GM12878 (cell line): ENCODE results near the gene MOGAT1. TPM values are rescaled to one million over a fixed set of nuclear protein-coding genes. Genes with fewer than 3 reads are reported as not detected.

Source experiments
- BACH1 ChIP-seq: fragments of 450-650 bp; IDR thresholded peaks from 2 replicates; pipeline ENCODE4 v1.6.1; 2017; ENCODE audit warnings: mild to moderate bottlenecking, borderline replicate concordance
- CBX3 ChIP-seq: fragments of 200-600 bp; sonication (generic); IDR thresholded peaks from 2 replicates; pipeline ENCODE4 v1.6.1; 2016; ENCODE audit warnings: low read depth, borderline replicate concordance
- CEBPB ChIP-seq, 2 experiments: fragments of 150-350 bp in 1 of 2; IDR thresholded peaks; 2 replicates each; pipeline ENCODE4 v1.6.1; 2012 to 2014; ENCODE audit warnings: low read depth in 2 of 2, low read length in 2 of 2, borderline replicate concordance in 1 of 2, inconsistent platforms in 1 of 2
- E2F8 ChIP-seq: fragments of 450-650 bp; IDR thresholded peaks from 2 replicates; pipeline ENCODE4 v1.6.1; 2018; ENCODE audit warnings: mild to moderate bottlenecking, low read depth, moderate library complexity; ENCODE audit not compliant: partially characterized antibody
- ETV6 ChIP-seq, 2 experiments: fragments of 450-650 bp in 1 of 2; IDR thresholded peaks in 1 of 2; conservative IDR thresholded peaks in 1 of 2; 2 replicates each; pipeline ENCODE4 v1.6.1; 2014; ENCODE audit warnings: antibody characterized with exemption in 1 of 2, borderline replicate concordance in 1 of 2, low read depth in 1 of 2, mild to moderate bottlenecking in 1 of 2, moderate library complexity in 1 of 2
- GATAD2B ChIP-seq: fragments of 450-650 bp; conservative IDR thresholded peaks from 2 replicates; pipeline ENCODE4 v1.6.1; 2017; ENCODE audit warnings: low read depth, mild to moderate bottlenecking, moderate library complexity
- KAT2A ChIP-seq: conservative IDR thresholded peaks from 2 replicates; pipeline ENCODE4 v1.6.1; 2011; ENCODE audit warnings: low read depth, low read length; ENCODE audit not compliant: control insufficient read depth
- MEF2A ChIP-seq: IDR thresholded peaks from 2 replicates; pipeline ENCODE4 v1.6.1; 2011; ENCODE audit warnings: low read depth, mild to moderate bottlenecking, low read length, moderate library complexity; ENCODE audit not compliant: insufficient read depth
- NRF1 ChIP-seq: conservative IDR thresholded peaks from 2 replicates; pipeline ENCODE4 v1.6.1; 2011; ENCODE audit warnings: mild to moderate bottlenecking, low read depth, low read length, improper control_type of control experiment
- STAT3 ChIP-seq: IDR thresholded peaks from 2 replicates; pipeline ENCODE4 v1.6.1; 2011; ENCODE audit warnings: low read depth, low read length, improper control_type of control experiment
- TAF1 ChIP-seq: IDR thresholded peaks from 2 replicates; pipeline ENCODE4 v1.6.1; 2011; ENCODE audit warnings: mild to moderate bottlenecking, low read depth, low read length, borderline replicate concordance
- polyA plus RNA-seq, 11 experiments: library from polyadenylated mRNA; depleted of rRNA in 4 of 11; unstranded in 6 of 11; stranded (reverse) in 5 of 11; fragments of >200 nt; fragmentation: Nextera tagmentation in 4 of 11; fragmentation: Illumina TruSeq in 1 of 11; extraction: Ambion mirVana in 4 of 11; extraction: Trizol in 1 of 11; gene quantifications; 1 replicate in 1 of 11; 2 replicates in 10 of 11; pipeline versions ENCODE4 v1.2.1 to v1.2.3, GENCODE V29; 2011 to 2016; ENCODE audit warnings: inconsistent platforms in 2 of 11, missing spikeins in 2 of 11, low read depth in 1 of 11
- total RNA-seq, 4 experiments: library from RNA; depleted of rRNA in 3 of 4; stranded (reverse); fragments of >200 nt in 3 of 4; fragmentation: Illumina TruSeq in 1 of 4; extraction: Trizol in 1 of 4; gene quantifications; 2 replicates each; pipeline versions ENCODE4 v1.2.1 to v1.2.3, GENCODE V29; 2013 to 2021
- TF ChIP-seq, protein P1 (sequence below): IDR thresholded peaks from 2 replicates; pipeline ENCODE4 v1.6.1; 2012; ENCODE audit warnings: improper control_type of control experiment, low read depth, low read length; ENCODE audit not compliant: insufficient replicate concordance
- TF ChIP-seq, protein P2 (sequence below): fragments of 450-650 bp; IDR thresholded peaks from 2 replicates; pipeline ENCODE4 v1.6.1; 2017; ENCODE audit warnings: mild to moderate bottlenecking, low read depth, inconsistent platforms; ENCODE audit not compliant: poor library complexity, severe bottlenecking
- TF ChIP-seq, protein P3 (sequence below): IDR thresholded peaks from 2 replicates; pipeline ENCODE4 v1.6.1; 2012; ENCODE audit warnings: low read depth, low read length, improper control_type of control experiment
- TF ChIP-seq, protein P4 (sequence below): IDR thresholded peaks from 2 replicates; pipeline ENCODE4 v1.6.1; 2012; ENCODE audit warnings: low read depth, low read length, improper control_type of control experiment

The MOGAT1 gene
- total and polyA plus RNA-seq, 10 of the 15 experiments (the other 5 are each of a cell fraction or from before 2014, with no cell fraction given), result not detected

DNA sequence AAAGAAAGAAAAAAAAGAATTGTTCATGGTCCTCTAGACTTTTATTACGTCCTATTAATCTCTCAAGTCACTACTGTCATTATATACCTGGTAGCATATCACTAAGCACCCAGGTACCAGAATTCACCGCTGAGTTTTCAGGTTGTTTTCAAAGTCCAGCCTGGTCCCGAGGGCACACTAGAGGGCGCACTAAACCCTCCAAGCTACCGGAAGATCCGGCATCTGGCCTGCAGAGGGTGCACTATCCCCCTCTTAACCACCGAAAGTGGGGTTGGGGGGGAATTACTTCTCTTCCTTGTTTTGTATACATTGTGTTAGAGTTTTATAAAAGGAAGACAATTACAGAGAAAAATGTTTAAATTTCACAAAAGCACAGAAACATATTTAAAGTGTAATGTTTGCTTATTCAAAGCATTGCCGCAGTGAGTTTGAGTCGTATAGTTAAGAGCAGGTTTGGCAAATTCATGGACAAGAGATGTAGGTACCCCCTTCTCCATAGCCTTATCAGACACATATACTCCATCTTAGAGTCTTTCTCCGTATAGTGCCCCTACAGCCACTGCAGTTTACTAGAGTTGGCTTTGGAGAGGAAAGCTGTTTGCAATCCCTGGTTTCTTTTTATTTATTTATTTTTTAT, 19.2 kb downstream of the MOGAT1 start (continued):
- TF ChIP-seq GATAD2B, result no peak
- no peak for TF ChIP-seq ETV6 (conservative IDR thresholded peaks at IDR 0.05 in 1 of 2, IDR thresholded peaks at IDR 0.05 in 1 of 2; ENCODE audit: borderline replicate concordance in 1 of 2, low read depth in 1 of 2)
- no peak for TF ChIP-seq TAF1
- TF ChIP-seq, protein P1, sequence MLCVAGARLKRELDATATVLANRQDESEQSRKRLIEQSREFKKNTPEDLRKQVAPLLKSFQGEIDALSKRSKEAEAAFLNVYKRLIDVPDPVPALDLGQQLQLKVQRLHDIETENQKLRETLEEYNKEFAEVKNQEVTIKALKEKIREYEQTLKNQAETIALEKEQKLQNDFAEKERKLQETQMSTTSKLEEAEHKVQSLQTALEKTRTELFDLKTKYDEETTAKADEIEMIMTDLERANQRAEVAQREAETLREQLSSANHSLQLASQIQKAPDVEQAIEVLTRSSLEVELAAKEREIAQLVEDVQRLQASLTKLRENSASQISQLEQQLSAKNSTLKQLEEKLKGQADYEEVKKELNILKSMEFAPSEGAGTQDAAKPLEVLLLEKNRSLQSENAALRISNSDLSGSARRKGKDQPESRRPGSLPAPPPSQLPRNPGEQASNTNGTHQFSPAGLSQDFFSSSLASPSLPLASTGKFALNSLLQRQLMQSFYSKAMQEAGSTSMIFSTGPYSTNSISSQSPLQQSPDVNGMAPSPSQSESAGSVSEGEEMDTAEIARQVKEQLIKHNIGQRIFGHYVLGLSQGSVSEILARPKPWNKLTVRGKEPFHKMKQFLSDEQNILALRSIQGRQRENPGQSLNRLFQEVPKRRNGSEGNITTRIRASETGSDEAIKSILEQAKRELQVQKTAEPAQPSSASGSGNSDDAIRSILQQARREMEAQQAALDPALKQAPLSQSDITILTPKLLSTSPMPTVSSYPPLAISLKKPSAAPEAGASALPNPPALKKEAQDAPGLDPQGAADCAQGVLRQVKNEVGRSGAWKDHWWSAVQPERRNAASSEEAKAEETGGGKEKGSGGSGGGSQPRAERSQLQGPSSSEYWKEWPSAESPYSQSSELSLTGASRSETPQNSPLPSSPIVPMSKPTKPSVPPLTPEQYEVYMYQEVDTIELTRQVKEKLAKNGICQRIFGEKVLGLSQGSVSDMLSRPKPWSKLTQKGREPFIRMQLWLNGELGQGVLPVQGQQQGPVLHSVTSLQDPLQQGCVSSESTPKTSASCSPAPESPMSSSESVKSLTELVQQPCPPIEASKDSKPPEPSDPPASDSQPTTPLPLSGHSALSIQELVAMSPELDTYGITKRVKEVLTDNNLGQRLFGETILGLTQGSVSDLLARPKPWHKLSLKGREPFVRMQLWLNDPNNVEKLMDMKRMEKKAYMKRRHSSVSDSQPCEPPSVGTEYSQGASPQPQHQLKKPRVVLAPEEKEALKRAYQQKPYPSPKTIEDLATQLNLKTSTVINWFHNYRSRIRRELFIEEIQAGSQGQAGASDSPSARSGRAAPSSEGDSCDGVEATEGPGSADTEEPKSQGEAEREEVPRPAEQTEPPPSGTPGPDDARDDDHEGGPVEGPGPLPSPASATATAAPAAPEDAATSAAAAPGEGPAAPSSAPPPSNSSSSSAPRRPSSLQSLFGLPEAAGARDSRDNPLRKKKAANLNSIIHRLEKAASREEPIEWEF, result no peak
- no peak for TF ChIP-seq KAT2A
- TF ChIP-seq, protein P2, sequence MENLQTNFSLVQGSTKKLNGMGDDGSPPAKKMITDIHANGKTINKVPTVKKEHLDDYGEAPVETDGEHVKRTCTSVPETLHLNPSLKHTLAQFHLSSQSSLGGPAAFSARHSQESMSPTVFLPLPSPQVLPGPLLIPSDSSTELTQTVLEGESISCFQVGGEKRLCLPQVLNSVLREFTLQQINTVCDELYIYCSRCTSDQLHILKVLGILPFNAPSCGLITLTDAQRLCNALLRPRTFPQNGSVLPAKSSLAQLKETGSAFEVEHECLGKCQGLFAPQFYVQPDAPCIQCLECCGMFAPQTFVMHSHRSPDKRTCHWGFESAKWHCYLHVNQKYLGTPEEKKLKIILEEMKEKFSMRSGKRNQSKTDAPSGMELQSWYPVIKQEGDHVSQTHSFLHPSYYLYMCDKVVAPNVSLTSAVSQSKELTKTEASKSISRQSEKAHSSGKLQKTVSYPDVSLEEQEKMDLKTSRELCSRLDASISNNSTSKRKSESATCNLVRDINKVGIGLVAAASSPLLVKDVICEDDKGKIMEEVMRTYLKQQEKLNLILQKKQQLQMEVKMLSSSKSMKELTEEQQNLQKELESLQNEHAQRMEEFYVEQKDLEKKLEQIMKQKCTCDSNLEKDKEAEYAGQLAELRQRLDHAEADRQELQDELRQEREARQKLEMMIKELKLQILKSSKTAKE, result no peak
- TF ChIP-seq, protein P3, sequence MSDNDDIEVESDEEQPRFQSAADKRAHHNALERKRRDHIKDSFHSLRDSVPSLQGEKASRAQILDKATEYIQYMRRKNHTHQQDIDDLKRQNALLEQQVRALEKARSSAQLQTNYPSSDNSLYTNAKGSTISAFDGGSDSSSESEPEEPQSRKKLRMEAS, result no peak
- no peak for TF ChIP-seq BACH1
- no peak for TF ChIP-seq NRF1
- TF ChIP-seq E2F8, result no peak
- TF ChIP-seq MEF2A, result 0 out of 2 replicates have a peak, but pooled peaks have one; percentile 19
- TF ChIP-seq CBX3, result no peak
- no peak for TF ChIP-seq CEBPB (IDR thresholded peaks at IDR 0.05; ENCODE audit: borderline replicate concordance in 1 of 2, low read depth in 2 of 2, low read length in 2 of 2)
- TF ChIP-seq, protein P4, sequence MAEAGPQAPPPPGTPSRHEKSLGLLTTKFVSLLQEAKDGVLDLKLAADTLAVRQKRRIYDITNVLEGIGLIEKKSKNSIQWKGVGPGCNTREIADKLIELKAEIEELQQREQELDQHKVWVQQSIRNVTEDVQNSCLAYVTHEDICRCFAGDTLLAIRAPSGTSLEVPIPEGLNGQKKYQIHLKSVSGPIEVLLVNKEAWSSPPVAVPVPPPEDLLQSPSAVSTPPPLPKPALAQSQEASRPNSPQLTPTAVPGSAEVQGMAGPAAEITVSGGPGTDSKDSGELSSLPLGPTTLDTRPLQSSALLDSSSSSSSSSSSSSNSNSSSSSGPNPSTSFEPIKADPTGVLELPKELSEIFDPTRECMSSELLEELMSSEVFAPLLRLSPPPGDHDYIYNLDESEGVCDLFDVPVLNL, result no peak
- TF ChIP-seq STAT3, result no peak
